GM19328 (cell line): ENCODE measurements around the gene CHFR.
"Not testable (repeated sequence)": the region's sequence is repeated elsewhere in the genome, so short reads cannot be mapped to it uniquely, and the experiment has no call there.

ENCODE experiments used
- ATAC-seq: cut with Tn5 transposase; IDR thresholded peaks from one replicate; pipeline ENCODE4 v1.9.1; 2021; ENCODE audit warnings: mild to moderate bottlenecking, moderate library complexity; ENCODE audit not compliant: unreplicated experiment

Gene CHFR

DNA sequence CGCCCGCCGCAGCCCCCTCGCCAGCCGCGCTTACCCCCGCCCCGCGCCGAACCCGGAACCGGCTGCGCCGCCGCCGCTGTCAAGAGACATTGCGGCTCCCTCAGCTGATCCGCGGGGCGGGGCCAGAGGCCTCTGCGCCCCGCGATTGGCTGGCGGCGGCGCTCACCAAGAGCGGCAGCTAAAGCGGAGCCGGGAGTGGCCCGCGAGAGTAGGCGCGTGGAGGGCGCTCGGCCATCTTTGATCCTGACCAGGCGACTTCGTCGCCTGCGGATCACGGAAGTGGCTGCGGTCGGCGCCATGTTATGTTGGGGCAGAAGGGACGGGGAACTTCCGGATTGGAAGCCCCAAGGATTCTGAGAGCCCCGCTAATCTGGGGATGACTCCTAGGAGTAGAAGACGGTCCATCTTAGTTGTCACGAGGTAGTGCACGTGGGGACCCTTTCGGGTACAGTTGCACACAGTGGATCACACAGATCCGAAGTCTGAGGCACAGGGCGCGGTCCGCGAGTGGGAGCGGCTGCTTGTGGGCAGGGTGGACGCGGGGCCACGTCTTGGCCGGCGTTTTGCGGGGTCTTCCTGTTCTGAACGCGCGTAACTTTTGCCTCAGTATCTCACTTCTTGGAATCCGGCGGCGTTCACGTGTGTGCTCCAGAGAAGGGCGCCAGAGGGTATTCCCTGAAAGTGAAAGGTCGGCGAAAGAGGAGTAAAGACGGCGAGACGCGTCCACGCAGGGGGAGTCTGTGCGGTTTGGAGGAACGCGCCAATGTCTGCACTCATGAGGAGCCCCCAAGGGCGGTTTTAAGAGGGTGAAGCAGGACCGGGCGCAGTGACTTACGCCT lies at the start of gene CHFR:
Gene CHFR (minus strand): TSS at position 93 of the 839 bp plus-strand sequence. CDS start 277 bp downstream, outside the sequence.
- ATAC-seq: peak; percentile 98

DNA sequence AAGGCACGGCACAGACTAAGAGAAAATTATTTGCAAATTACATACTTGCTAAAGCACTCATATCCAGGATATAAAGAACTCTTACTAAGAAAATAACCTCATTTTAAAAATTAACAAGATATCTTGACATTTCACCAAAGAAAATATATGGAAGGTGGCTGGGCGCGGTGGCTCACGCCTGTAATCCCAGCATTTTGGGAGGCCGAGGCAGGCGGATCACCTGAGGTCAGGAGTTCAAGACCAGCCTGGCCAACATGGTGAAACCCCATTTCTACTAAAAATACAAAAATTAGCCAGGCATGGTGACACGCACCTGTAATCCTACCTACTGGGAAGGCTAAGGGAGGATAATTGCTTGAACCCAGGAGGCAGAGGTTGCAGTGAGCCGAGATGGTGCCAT lies 49.5 kb upstream of the CHFR start:
- ATAC-seq: not testable (repeated sequence)

DNA sequence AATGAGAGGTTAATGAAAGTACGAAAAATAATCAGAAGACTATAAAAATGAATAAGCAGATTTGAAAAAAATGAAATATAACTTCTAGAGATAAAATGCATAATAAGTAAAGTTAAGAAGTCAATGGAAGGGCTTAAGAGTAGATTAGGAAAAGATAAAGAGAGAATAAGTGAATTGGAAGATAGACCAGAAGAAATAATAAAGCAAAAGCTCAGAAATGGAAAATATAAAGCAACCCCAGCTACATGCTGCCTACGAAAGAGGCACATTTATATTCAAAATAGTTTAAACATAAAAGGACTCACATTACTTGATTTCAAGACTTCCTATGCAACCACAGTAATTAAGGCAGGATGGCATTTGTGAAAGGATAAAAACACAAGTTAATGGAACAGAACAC lies 48.8 kb upstream of the CHFR start:
- no peak for ATAC-seq

DNA sequence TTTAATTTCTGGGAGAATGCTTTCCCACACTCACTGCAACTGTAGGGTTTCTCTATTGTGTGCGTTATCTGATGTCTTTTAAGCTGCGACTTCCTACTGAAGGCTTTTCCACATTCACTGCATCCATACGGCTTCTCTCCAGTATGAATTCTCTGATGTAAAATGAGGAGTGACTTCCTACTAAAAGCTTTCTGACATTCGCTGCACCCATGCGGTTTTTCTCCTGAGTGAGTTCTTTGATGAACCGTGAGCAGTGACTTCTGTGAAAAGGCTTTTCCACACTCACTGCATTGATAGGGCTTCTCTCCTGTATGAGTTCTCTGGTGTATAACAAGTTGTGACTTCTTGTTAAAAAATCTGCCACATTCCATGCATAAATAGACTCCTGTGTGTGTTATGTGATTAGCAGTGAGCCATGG lies 39.0 kb upstream of the CHFR start:
- ATAC-seq: no peak

GRCh38 chr12:132925597-132926414 lies 38.4 kb upstream of the CHFR start:
- ATAC-seq: no peak

GRCh38 chr12:132924356-132924755 lies 37.0 kb upstream of the CHFR start:
- no peak for ATAC-seq

- ATAC-seq: no peak
Observed at GRCh38 chr12:132923356-132923909, 36.0 kb upstream of the CHFR start.

GRCh38 chr12:132922676-132923075 lies 35.3 kb upstream of the CHFR start:
- ATAC-seq: no peak

- ATAC-seq: no peak
Observed at GRCh38 chr12:132921685-132922084, 34.3 kb upstream of the CHFR start.

- no peak for ATAC-seq
Observed at GRCh38 chr12:132918680-132919079, 31.3 kb upstream of the CHFR start.

GRCh38 chr12:132909030-132909368 lies 21.6 kb upstream of the CHFR start:
- no peak for ATAC-seq

GRCh38 chr12:132908145-132909029 lies 21.0 kb upstream of the CHFR start:
- peak; percentile 90 for ATAC-seq

DNA sequence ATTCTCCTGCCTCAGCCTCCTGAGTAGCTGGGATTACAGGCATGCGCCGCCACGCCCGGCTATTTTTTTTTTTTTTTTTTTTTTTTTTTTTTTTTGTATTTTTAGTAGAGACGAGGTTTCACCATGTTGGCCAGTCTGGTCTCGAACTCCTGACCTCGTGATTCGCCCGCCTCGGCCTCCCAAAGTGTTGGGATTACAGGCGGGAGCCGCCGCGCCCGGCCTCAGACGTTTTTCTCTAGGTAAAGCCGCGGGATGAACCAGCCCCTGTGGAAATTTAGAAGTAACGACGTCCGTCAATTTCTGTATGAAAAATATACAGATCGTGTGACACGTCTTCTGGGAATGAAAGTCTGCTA lies 20.4 kb upstream of the CHFR start:
- ATAC-seq: not testable (repeated sequence)

GRCh38 chr12:132907216-132907615 lies 19.8 kb upstream of the CHFR start:
- no peak for ATAC-seq

GRCh38 chr12:132904718-132905328 lies 17.4 kb upstream of the CHFR start:
- ATAC-seq: no peak

GRCh38 chr12:132899033-132899432 lies 11.6 kb upstream of the CHFR start:
- ATAC-seq: no peak

DNA sequence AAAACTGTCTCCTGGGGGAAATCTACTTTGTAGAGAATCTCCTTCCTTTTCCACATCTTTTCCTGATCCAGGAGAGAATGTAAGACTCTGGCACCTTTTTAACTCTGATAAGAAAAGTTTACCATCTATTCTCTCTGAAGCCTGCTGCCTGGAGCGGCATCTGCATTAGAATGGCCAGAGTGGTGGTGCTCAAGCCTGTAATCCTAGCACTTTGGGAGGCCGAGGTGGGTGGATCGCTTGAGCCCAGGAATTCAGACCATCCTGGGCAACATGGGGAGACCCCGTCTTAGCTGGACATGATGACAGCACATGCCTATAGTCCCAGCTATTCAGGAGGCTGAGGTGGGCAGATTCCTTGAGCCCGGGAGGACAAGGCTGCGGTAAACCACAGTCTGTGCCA lies 1.4 kb upstream of the CHFR start:
- no peak for ATAC-seq

DNA sequence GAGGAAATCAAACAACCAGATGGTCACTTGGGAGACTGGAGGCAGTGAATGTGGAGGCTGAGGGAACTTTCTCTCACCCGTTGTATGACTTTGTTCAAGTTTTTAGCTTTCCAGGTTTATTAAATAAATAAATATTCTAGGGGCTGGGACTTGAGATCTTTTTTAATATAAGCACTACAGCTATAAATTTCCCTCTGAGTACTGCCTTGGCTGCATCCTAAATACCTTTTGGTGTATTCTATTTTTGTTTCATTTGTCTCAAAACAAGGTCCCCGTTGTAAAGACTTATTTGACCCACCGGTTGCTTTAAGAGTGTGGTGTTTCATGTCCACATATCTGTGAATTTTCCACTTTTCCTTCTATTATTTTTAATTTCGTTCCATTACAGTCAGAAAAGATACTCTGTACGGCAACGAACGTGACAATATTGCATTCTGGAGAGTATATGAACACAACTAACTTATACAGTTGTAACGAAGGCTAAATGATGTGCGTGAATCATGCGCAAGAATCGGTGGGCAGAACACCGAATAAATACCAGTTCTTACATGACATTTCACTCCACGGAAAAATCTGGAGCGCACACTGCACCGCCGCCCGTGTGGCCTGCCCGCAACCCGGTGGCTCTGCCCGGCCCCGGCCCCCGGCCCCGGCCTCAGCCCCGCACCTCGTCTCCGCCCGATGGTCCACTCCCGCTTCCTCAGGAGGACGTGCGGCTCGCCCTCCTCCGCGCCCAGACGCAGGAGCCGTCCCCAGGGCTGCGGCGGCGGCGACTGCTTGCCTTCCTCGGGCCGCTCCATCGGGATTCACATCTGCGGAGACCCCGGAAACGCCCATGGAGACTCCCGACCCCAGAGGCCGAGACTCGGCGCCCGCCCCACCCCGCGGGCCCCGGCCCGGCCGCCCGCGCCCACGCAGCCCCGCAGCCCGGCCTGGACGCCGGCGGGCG lies 602 bp downstream of the CHFR start:
- no peak for ATAC-seq

DNA sequence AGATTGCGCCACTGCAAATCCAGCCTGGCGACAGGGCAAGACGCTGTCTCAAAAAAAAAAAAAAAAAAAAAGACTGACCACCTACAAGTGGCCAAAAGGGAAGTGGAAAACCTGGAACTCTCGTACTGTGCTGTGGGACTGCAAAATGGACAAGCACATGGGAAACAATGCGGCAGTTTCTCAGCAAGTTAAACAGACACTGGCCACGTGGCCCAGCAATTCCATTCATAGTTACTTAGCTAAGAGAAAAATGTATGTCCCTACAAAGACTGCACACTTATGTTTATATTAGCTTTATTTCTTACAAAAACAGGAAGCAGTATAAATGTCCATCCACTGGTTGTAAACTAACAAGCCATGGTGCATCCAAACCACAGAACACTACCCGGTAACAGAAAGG lies 5.6 kb downstream of the CHFR start:
- ATAC-seq: no peak
